GM12891 (cell line): Measurements from ENCODE around the gene IFNAR2.
A peak's percentile ranks its signal among the peaks of the same experiment; 100 is the strongest.

Experiments used
- DNase-seq: peaks from one replicate; pipeline ENCODE4 v3.0.0; 2011; ENCODE audit warnings: low spot score; ENCODE audit not compliant: insufficient read length
- FAIRE-seq: peaks from 2 replicates; lab custom pipeline; 2011; peaks lifted over from hg19 to GRCh38; lab: Jason Lieb, UNC
- PAX5 ChIP-seq: IDR thresholded peaks from 2 replicates; pipeline ENCODE4 v1.6.1; 2011; ENCODE audit warnings: low read length, moderate library complexity, mild to moderate bottlenecking; ENCODE audit not compliant: insufficient read depth, severe bottlenecking
- POLR2A ChIP-seq: IDR thresholded peaks from 2 replicates; pipeline ENCODE4 v1.6.1; 2011; ENCODE audit warnings: low read depth, low read length, control low read depth
- POLR2AphosphoS5 ChIP-seq: IDR thresholded peaks from 2 replicates; pipeline ENCODE4 v1.6.1; 2011; ENCODE audit warnings: low read depth, low read length, control low read depth
- POU2F2 ChIP-seq: IDR thresholded peaks from 2 replicates; pipeline ENCODE4 v1.6.1; 2011; ENCODE audit warnings: low read depth, mild to moderate bottlenecking, control low read depth, low read length, moderate library complexity
- SPI1 ChIP-seq: IDR thresholded peaks from 2 replicates; pipeline ENCODE4 v1.6.1; 2011; ENCODE audit warnings: low read depth, low read length, control low read depth
- TAF1 ChIP-seq: IDR thresholded peaks from 2 replicates; pipeline ENCODE4 v1.6.1; 2011; ENCODE audit warnings: low read depth, low read length, control low read depth

Gene IFNAR2

DNA sequence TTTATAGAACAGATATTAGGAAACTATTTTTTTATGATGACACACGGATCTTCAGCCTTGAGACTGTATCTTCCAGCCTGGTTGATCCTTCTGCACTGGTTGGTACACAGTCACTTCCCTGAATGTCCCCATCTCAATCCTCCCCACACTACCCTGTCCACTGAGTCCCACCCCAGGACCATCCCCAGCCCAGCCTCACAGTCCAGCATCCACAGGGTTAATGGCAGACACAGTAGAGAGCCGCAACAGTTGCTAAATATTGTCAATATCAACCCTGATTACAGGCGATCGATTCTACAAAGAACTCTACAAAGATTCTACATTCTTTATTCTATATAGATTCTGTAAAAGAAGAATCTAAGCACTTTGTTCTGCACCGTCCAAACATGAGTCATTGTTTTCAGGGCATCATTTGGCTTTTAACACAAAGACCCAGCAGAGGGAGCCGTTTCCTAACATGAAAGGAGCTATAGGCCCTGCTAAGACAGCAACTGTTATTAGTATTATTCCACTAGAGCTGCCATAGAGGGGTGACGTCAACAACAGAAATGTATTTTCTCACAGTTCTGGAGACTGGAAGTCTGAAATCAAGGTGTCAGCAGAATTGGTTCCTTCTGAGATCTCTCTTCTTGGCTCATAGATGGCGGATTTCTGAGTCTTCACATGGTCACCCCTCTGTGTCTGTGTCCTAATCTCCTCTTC, 30.1 kb upstream of the IFNAR2 start:
- peak; percentile 80 for FAIRE-seq
- TF ChIP-seq POLR2AphosphoS5 (no peak), POLR2A (no peak), PAX5 (no peak), TAF1 (no peak), POU2F2 (no peak), SPI1 (no peak)

GRCh38 chr21:33201956-33202355, 27.8 kb upstream of the IFNAR2 start:
- TF ChIP-seq PAX5: no peak
- TF ChIP-seq POU2F2: no peak
- no peak for TF ChIP-seq POLR2AphosphoS5
- TF ChIP-seq TAF1: no peak
- no peak for TF ChIP-seq SPI1
- no peak for TF ChIP-seq POLR2A
- FAIRE-seq (no peak), DNase-seq (no peak)

More for the DNA sequence above, 30.1 kb upstream of the IFNAR2 start:
- DNase-seq: peak; percentile 39

GRCh38 chr21:33202464-33203363, 27.0 kb upstream of the IFNAR2 start:
- FAIRE-seq (peak; percentile 61), DNase-seq (no peak)
- no peak for TF ChIP-seq POLR2A
- no peak for TF ChIP-seq SPI1
- no peak for TF ChIP-seq PAX5
- no peak for TF ChIP-seq POU2F2
- no peak for TF ChIP-seq TAF1
- no peak for TF ChIP-seq POLR2AphosphoS5

GRCh38 chr21:33203371-33203724, 26.4 kb upstream of the IFNAR2 start:
- no peak for FAIRE-seq
- DNase-seq: no peak
- TF ChIP-seq POU2F2: no peak
- TF ChIP-seq TAF1: no peak
- TF ChIP-seq SPI1: no peak
- no peak for TF ChIP-seq PAX5
- TF ChIP-seq POLR2A: no peak
- no peak for TF ChIP-seq POLR2AphosphoS5

DNA sequence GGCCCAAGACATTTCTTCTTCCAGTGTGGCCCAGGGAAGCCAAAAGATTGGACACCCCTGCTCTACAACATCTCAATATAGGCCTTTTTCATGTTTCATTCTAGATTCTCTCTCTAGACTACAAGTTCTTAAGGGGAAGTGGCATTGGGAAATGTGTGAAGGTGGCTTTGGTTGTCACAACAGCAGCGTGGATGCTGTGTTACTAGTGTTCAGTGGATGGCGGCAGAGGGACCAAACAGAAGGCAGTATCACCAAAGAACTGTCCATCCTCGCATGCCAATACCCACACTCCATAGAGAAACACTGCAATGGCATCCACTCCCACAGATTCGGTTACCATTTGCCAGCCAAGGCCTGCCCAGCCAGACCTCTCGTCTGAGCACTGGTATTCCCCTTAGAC, 24.3 kb upstream of the IFNAR2 start:
- no peak for DNase-seq
- TF ChIP-seq SPI1 (peak; percentile 53), POLR2A (no peak)
- no peak for FAIRE-seq

- no peak for FAIRE-seq
- DNase-seq: no peak
- TF ChIP-seq POU2F2: no peak
- no peak for TF ChIP-seq POLR2AphosphoS5
- no peak for TF ChIP-seq POLR2A
- TF ChIP-seq TAF1: no peak
- TF ChIP-seq SPI1: no peak
- no peak for TF ChIP-seq PAX5
These were observed 22.9 kb upstream of the IFNAR2 start for GRCh38 chr21:33206771-33207281.

GRCh38 chr21:33207449-33208149, 22.1 kb upstream of the IFNAR2 start:
- FAIRE-seq: no peak
- TF ChIP-seq SPI1 (peak; percentile 34; the same call in 1 of the 2 replicates), PAX5 (no peak)
- DNase-seq: no peak

GRCh38 chr21:33208534-33208933, 21.2 kb upstream of the IFNAR2 start:
- no peak for FAIRE-seq
- TF ChIP-seq POU2F2 (no peak), PAX5 (no peak), POLR2A (no peak), POLR2AphosphoS5 (no peak), SPI1 (no peak), TAF1 (no peak)

GRCh38 chr21:33211305-33211704, 18.4 kb upstream of the IFNAR2 start:
- FAIRE-seq: no peak
- no peak for TF ChIP-seq SPI1
- TF ChIP-seq POLR2AphosphoS5: no peak
- TF ChIP-seq TAF1: no peak
- TF ChIP-seq PAX5: no peak
- TF ChIP-seq POLR2A: no peak
- TF ChIP-seq POU2F2: no peak

More at GRCh38 chr21:33208534-33208933, 21.2 kb upstream of the IFNAR2 start:
- no peak for DNase-seq

More at GRCh38 chr21:33211305-33211704, 18.4 kb upstream of the IFNAR2 start:
- DNase-seq: no peak
